ENCODE data around the gene MAN2A2. TPM values are rescaled to one million over a fixed set of nuclear protein-coding genes. Genes with fewer than 3 reads are reported as not detected.
A peak's percentile ranks its signal among the peaks of the same experiment; 100 is the strongest.

The MAN2A2 gene
- total RNA-seq, 4 donors from 2014 or later, result 56.8 to 124 (median 92.4) TPM

- TF ChIP-seq POLR2A (IDR thresholded peaks at IDR 0.05) (peak in 1 of 2 donors; percentile 23), CTCF (IDR thresholded peaks at IDR 0.05 in 4 of 5, conservative IDR thresholded peaks at IDR 0.05 in 1 of 5) (no peak)
- peaks cover 14 to 37% of the 10 kb centered on the region in 2 donors for H3K4me1 ChIP-seq
- DNase-seq, result peak; percentile 84 to 94
- no peaks in the 10 kb centered on the region for H3K9me3 ChIP-seq
- in situ Hi-C loops (cut with MboI; ENCODE audit: low sequenced_read_pairs in 4 of 4) (no loop called here), intact Hi-C loops (cut with DNase I; ENCODE audit: low total_unique reads) (loop anchor here (1.0 kb wide), 2 partner anchors 12 to 13 kb away; partner anchors contain the start of gene MAN2A2)
- H3K4me3 ChIP-seq, result peak overlapping the region in 3 of 4 donors; percentile 17 to 43 (median 27)
- peaks cover 0 to 78% of the 10 kb centered on the region in 2 donors for H3K36me3 ChIP-seq
- H3K27me3 ChIP-seq, result no peaks in the 10 kb centered on the region
- H3K27ac ChIP-seq, result peak overlapping the region; percentile 86 to 95 (median 90)
- ATAC-seq, result peak; percentile 80 to 84
These were observed 12.8 kb downstream of the MAN2A2 start for GRCh38 chr15:90915808-90916440.

DNA sequence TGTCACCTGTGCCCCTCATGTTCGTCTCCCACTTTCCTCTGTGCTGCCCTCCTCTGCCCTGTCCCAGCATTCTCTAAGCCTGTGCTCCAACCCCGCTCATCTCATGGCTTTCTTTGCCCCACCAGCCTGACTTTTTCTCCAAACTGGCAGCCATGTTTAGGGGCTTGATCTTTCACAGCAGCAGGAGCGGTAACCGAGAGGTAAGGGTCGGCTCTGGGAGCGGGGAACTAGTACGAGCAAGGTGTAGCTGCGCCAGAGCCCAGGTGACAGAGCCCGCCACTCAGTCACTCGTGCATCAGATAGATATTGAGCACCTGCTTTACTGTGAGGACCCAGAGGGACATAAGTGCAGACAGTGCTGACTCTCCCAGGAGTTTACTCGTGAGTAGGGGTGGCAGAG lies 13.4 kb downstream of the MAN2A2 start:
- in situ Hi-C loops (cut with MboI; ENCODE audit: low sequenced_read_pairs in 4 of 4) (no loop called here), intact Hi-C loops (cut with DNase I; ENCODE audit: low total_unique reads) (loop anchor here (1.0 kb wide), 2 partner anchors 12 to 13 kb away; partner anchors contain the start of gene MAN2A2)
- H3K27ac ChIP-seq, result peak overlapping the region; percentile 86 to 95 (median 90)
- no peak for TF ChIP-seq CTCF (IDR thresholded peaks at IDR 0.05 in 4 of 5, conservative IDR thresholded peaks at IDR 0.05 in 1 of 5)
- TF ChIP-seq POLR2A (IDR thresholded peaks at IDR 0.05), result no peak
- H3K4me3 ChIP-seq, result peak overlapping the region in 3 of 4 donors; percentile 17 to 43 (median 27)
- H3K36me3 ChIP-seq, result peaks cover 0 to 78% of the 10 kb centered on the region in 2 donors
- ATAC-seq, result no peak
- peaks cover 14 to 37% of the 10 kb centered on the region in 2 donors for H3K4me1 ChIP-seq
- no peaks in the 10 kb centered on the region for H3K27me3 ChIP-seq
- no peak for DNase-seq
- H3K9me3 ChIP-seq, result no peaks in the 10 kb centered on the region

DNA sequence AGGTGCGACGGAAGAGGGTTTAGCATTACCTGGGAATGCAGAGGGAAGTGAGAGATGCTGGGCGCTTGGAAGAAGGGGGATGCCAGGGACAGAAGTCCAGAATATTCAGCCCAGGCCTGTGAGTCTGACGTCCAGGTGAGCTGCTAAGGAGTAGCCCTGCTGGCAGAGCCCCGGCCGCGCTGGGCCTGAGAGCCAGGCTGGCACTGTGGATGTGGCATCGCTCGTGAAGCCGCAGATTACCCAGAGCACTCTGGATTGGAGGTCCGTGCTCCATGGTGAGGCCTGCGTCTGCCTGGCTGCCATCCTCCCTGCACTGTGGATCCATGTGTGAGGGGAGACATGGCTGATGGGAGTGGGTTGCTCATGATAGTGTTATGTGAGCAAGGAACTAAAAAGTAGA lies 14.5 kb downstream of the MAN2A2 start:
- intact Hi-C loops (cut with DNase I; ENCODE audit: low total_unique reads), result no loop called here
- Histone ChIP-seq H3K27ac (peak overlapping the region in 3 of 4 donors; percentile 86 to 95 (median 91)), H3K36me3 (peaks cover 0 to 77% of the 10 kb centered on the region in 2 donors), H3K4me3 (no peak overlapping the region), H3K27me3 (no peaks in the 10 kb centered on the region), H3K4me1 (peaks cover 14 to 37% of the 10 kb centered on the region in 2 donors), H3K9me3 (no peaks in the 10 kb centered on the region)
- in situ Hi-C loops (cut with MboI; ENCODE audit: low sequenced_read_pairs in 4 of 4), result no loop called here
- DNase-seq, result no peak
- TF ChIP-seq POLR2A (IDR thresholded peaks at IDR 0.05), result no peak
- no peak for TF ChIP-seq CTCF (IDR thresholded peaks at IDR 0.05 in 4 of 5, conservative IDR thresholded peaks at IDR 0.05 in 1 of 5)
- no peak for ATAC-seq

- Histone ChIP-seq H3K36me3 (peaks cover 0 to 70% of the 10 kb centered on the region in 2 donors), H3K27ac (peak overlapping the region in 3 of 4 donors; percentile 86 to 95 (median 91))
- no peak for ATAC-seq
These were observed 15.1 kb downstream of the MAN2A2 start for GRCh38 chr15:90918034-90918788.

More at GRCh38 chr15:90918034-90918788, 15.1 kb downstream of the MAN2A2 start:
- no peak for TF ChIP-seq CTCF (IDR thresholded peaks at IDR 0.05 in 4 of 5, conservative IDR thresholded peaks at IDR 0.05 in 1 of 5)
- no peak for TF ChIP-seq POLR2A (IDR thresholded peaks at IDR 0.05)
- Histone ChIP-seq H3K4me3 (no peak overlapping the region), H3K27me3 (no peaks in the 10 kb centered on the region), H3K4me1 (peaks cover 14 to 37% of the 10 kb centered on the region in 2 donors), H3K9me3 (no peaks in the 10 kb centered on the region)
- in situ Hi-C loops (cut with MboI; ENCODE audit: low sequenced_read_pairs in 4 of 4), result no loop called here
- intact Hi-C loops (cut with DNase I; ENCODE audit: low total_unique reads), result no loop called here
- DNase-seq, result no peak
